ENCODE data around the gene LAMP2. TPM values are rescaled to one million over a fixed set of nuclear protein-coding genes. Genes with fewer than 3 reads are reported as not detected.
"Not testable (repeated sequence)": the region's sequence is repeated elsewhere in the genome, so short reads cannot be mapped to it uniquely, and the experiment has no call there.

LAMP2 gene
- 30.1 TPM for polyA plus RNA-seq (2012; ENCODE audit: missing spikeins)

DNA sequence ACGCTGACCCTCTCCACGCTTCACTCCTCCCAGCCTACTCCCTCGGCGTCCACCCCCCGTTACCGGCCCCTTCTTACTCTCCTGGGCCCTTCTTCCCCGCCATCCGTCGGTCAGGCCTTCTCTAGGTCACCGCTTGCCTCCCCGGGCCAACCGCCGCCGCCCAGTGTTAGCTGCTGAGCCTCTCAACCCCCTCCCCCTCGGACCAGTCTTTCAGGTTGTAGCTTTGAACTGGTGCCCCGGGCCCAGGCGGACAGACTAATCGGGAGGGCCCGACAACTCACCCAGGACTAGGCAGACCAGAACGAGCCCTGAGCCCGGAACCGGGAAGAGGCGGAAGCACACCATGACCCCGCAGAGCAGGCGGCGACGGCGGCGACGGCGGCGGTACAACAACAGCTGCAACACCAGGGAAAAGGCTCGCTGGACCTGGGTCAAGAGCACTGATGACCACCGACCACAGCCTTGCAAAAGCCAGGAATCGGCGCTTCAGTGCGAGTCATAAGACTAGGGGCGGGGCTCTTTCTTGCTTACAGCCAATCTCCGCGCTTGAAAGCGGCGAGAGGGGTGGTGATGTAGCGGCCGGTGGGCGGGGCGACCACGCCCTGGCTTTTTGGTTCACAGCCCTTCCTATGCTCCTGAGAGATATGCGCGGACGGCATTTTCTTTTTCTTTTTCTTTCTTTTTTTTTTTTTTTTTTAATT lies at the start of gene LAMP2:
TSS of gene LAMP2 (minus strand) at position 472 of the 701 bp plus-strand sequence. CDS start at position 345, 127 bp downstream.
- TF ChIP-seq POLR2AphosphoS5 (IDR thresholded peaks at IDR 0.05; ENCODE audit: low read depth, low read length) (no peak), TAF1 (IDR thresholded peaks at IDR 0.05; ENCODE audit: borderline replicate concordance, low read depth, low read length) (no peak), POLR2A (IDR thresholded peaks at IDR 0.05; ENCODE audit: low read depth, low read length) (no peak; the same call in 1 of the 2 replicates)
- peak; percentile 75 for FAIRE-seq
- peak; percentile 61 for DNase-seq (ENCODE audit: insufficient read length)

GRCh38 chrX:120517936-120518335 lies 48.8 kb upstream of the LAMP2 start:
- FAIRE-seq (no peak), DNase-seq (ENCODE audit: insufficient read length) (no peak)
- TF ChIP-seq POLR2A (IDR thresholded peaks at IDR 0.05; ENCODE audit: low read depth, low read length), result no peak
- no peak for TF ChIP-seq POLR2AphosphoS5 (IDR thresholded peaks at IDR 0.05; ENCODE audit: low read depth, low read length)
- TF ChIP-seq TAF1 (IDR thresholded peaks at IDR 0.05; ENCODE audit: borderline replicate concordance, low read depth, low read length), result no peak

GRCh38 chrX:120514236-120514635 lies 45.1 kb upstream of the LAMP2 start:
- no peak for DNase-seq (ENCODE audit: insufficient read length)
- no peak for FAIRE-seq
- TF ChIP-seq POLR2AphosphoS5 (IDR thresholded peaks at IDR 0.05; ENCODE audit: low read depth, low read length), result no peak

DNA sequence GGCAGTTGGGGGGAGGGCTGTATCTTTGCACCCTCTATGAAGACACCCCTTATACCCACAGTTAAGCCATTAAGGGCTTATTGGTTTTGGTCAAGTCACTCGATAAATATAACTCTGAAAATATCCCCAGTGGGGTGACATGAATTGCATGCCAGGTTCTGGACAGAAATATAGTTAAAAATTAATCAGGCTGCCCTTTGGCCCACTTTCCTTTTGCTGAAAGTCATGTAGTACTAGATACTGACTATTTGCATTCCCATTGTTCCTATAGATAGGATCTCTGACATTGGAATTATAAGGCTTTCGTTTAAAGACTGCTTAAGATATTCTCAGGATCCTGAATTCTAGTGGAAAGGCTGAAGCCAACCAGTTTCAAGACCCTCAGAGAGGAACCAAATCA lies 43.5 kb upstream of the LAMP2 start:
- FAIRE-seq, result no peak
- TF ChIP-seq POLR2A (IDR thresholded peaks at IDR 0.05; ENCODE audit: low read depth, low read length) (no peak), TAF1 (IDR thresholded peaks at IDR 0.05; ENCODE audit: borderline replicate concordance, low read depth, low read length) (no peak), POLR2AphosphoS5 (IDR thresholded peaks at IDR 0.05; ENCODE audit: low read depth, low read length) (no peak)
- DNase-seq (ENCODE audit: insufficient read length), result no peak

GRCh38 chrX:120512222-120512621 lies 43.1 kb upstream of the LAMP2 start:
- TF ChIP-seq TAF1 (IDR thresholded peaks at IDR 0.05; ENCODE audit: borderline replicate concordance, low read depth, low read length), result no peak
- TF ChIP-seq POLR2A (IDR thresholded peaks at IDR 0.05; ENCODE audit: low read depth, low read length), result no peak
- no peak for TF ChIP-seq POLR2AphosphoS5 (IDR thresholded peaks at IDR 0.05; ENCODE audit: low read depth, low read length)
- FAIRE-seq (no peak), DNase-seq (ENCODE audit: insufficient read length) (no peak)

GRCh38 chrX:120504569-120504968 lies 35.5 kb upstream of the LAMP2 start:
- no peak for FAIRE-seq
- TF ChIP-seq POLR2A (IDR thresholded peaks at IDR 0.05; ENCODE audit: low read depth, low read length), result no peak
- TF ChIP-seq POLR2AphosphoS5 (IDR thresholded peaks at IDR 0.05; ENCODE audit: low read depth, low read length), result no peak
- no peak for TF ChIP-seq TAF1 (IDR thresholded peaks at IDR 0.05; ENCODE audit: borderline replicate concordance, low read depth, low read length)
- no peak for DNase-seq (ENCODE audit: insufficient read length)

DNA sequence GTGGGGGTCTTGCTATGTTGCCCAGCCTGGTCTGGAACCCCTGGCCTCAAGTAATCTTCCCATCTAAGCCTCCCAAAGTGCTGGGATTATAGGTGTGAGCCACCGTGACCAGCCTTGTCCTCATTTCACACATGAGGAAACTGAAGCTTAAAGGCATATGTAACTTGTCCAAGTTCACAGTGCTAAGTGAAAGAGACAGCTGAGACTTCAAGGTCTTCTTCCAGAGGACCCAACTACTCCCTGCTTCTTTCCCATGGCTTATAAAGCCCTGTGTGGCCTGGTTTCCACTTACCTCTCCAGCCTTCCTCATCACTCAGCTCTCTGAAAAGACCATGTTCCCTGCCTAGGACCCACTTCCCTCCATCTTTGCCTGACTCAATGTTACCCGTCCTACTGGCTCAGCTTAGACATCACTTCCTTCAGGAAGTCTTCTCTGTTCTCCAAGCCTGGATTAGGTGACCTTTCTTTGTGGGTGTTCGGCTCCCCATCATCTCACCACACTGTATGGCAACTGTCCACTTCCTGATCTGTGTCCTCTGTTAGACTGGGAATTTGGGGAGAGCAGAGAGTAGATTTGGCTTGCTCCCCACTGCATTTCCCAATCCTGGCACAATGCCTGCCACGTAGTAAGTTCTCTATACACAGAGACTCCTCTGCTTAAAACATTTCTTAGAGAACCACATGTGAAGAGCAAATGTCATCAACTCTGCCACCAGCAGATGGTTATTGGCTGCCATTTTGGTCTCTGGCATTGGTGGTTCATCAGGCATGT lies 30.4 kb upstream of the LAMP2 start:
- TF ChIP-seq POLR2A (IDR thresholded peaks at IDR 0.05; ENCODE audit: low read depth, low read length) (no peak), TAF1 (IDR thresholded peaks at IDR 0.05; ENCODE audit: borderline replicate concordance, low read depth, low read length) (no peak), POLR2AphosphoS5 (IDR thresholded peaks at IDR 0.05; ENCODE audit: low read depth, low read length) (no peak)
- FAIRE-seq, result no peak
- DNase-seq (ENCODE audit: insufficient read length), result no peak

- not testable (repeated sequence) for FAIRE-seq; DNase-seq (ENCODE audit: insufficient read length)
Observed at GRCh38 chrX:120490119-120490518, 21.0 kb upstream of the LAMP2 start.

GRCh38 chrX:120486786-120487185 lies 17.7 kb upstream of the LAMP2 start:
- no peak for TF ChIP-seq POLR2A (IDR thresholded peaks at IDR 0.05; ENCODE audit: low read depth, low read length)
- no peak for TF ChIP-seq POLR2AphosphoS5 (IDR thresholded peaks at IDR 0.05; ENCODE audit: low read depth, low read length)
- no peak for TF ChIP-seq TAF1 (IDR thresholded peaks at IDR 0.05; ENCODE audit: borderline replicate concordance, low read depth, low read length)
- FAIRE-seq (no peak), DNase-seq (ENCODE audit: insufficient read length) (no peak)

GRCh38 chrX:120485638-120486520 lies 16.8 kb upstream of the LAMP2 start:
- TF ChIP-seq POLR2AphosphoS5 (IDR thresholded peaks at IDR 0.05; ENCODE audit: low read depth, low read length) (no peak), TAF1 (IDR thresholded peaks at IDR 0.05; ENCODE audit: borderline replicate concordance, low read depth, low read length) (0 out of 2 replicates have a peak, but pooled peaks have one; percentile 13)
- DNase-seq (ENCODE audit: insufficient read length) (peak; percentile 20), FAIRE-seq (peak; percentile 89)

- FAIRE-seq (no peak), DNase-seq (ENCODE audit: insufficient read length) (no peak)
- TF ChIP-seq TAF1 (IDR thresholded peaks at IDR 0.05; ENCODE audit: borderline replicate concordance, low read depth, low read length), result no peak
Observed at GRCh38 chrX:120485315-120485637, 16.2 kb upstream of the LAMP2 start.

DNA sequence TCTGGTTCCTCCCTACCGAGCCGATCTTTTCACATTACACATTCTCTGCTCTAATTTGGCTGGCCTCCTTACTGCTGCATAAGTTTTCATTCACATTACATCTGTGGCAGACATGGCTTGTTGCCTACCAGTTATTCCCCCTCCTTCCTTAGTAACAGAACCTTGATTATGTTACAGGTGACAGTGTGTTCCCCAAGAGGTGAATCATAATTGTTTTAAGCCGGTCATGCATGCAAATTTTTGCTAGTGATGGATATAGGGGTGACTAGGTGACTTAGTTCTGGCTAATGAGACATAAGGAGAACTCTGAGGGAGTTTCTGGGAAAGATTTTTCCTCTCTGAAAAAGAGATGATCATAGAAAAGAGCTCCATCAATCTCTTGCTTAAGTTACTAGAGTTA lies 8.4 kb upstream of the LAMP2 start:
- TF ChIP-seq POLR2A (IDR thresholded peaks at IDR 0.05; ENCODE audit: low read depth, low read length), result no peak
- no peak for FAIRE-seq
- DNase-seq (ENCODE audit: insufficient read length), result no peak

Data from GM12892 (cell line).